Thyroid gland (tissue), 4 donors: ENCODE measurements around the gene UBE2R2.

ENCODE experiments used
- POLR2A ChIP-seq, 2 donors: fragments of 450-650 bp; IDR thresholded peaks; one replicate each; pipeline ENCODE4 v1.6.1; 2017; ENCODE audit warnings: antibody characterized with exemption in 2 of 2, mild to moderate bottlenecking in 2 of 2, moderate library complexity in 1 of 2
- TF ChIP-seq, protein P1 (sequence below), 6 experiments: fragments of 200-600 bp in 3 of 6; fragments of 450-650 bp in 3 of 6; sonication (generic) in 3 of 6; IDR thresholded peaks; one replicate each; pipeline ENCODE4 v1.5.1; 2016 to 2019; ENCODE audit warnings: antibody characterized with exemption in 6 of 6, mild to moderate bottlenecking in 2 of 6, inconsistent platforms in 1 of 6, moderate library complexity in 1 of 6

DNA sequence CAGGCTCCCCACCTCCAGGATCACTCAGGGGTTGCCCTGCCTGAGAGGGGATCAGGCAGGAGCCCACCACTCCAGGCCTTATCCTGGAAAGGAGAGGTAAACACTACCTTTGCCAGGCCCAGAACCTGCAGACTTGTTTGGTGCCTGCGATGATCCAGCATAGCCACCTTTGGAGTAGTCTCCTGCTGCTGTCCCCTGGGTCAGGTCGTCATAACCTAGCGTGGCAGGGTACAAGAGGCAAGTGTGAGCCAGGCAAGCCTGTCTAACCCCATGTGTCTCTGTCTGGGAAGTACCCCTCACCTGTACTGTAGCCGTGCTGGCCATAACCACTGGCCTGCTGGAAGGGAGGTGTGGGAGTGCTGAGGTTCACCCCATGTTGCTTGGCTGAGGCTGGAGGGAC lies 106.1 kb downstream of the UBE2R2 start:
- TF ChIP-seq, protein P1, sequence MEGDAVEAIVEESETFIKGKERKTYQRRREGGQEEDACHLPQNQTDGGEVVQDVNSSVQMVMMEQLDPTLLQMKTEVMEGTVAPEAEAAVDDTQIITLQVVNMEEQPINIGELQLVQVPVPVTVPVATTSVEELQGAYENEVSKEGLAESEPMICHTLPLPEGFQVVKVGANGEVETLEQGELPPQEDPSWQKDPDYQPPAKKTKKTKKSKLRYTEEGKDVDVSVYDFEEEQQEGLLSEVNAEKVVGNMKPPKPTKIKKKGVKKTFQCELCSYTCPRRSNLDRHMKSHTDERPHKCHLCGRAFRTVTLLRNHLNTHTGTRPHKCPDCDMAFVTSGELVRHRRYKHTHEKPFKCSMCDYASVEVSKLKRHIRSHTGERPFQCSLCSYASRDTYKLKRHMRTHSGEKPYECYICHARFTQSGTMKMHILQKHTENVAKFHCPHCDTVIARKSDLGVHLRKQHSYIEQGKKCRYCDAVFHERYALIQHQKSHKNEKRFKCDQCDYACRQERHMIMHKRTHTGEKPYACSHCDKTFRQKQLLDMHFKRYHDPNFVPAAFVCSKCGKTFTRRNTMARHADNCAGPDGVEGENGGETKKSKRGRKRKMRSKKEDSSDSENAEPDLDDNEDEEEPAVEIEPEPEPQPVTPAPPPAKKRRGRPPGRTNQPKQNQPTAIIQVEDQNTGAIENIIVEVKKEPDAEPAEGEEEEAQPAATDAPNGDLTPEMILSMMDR (IDR thresholded peaks at IDR 0.05), result no peak
- TF ChIP-seq POLR2A (IDR thresholded peaks at IDR 0.05), result no peak
